Chondrocyte (in vitro differentiated cells): ENCODE measurements around the gene MICALL2. TPM values are rescaled to one million over a fixed set of nuclear protein-coding genes. Genes with fewer than 3 reads are reported as not detected.

Source experiments
- DNase-seq: peaks from one replicate; pipeline ENCODE4 v3.0.0; 2021; ENCODE audit warnings: mixed read lengths, low spot score
- H3K27ac Mint-ChIP-seq: one replicate; pipeline ENCODE4 v1.8.0; 2021; ENCODE audit warnings: mild to moderate bottlenecking, moderate library complexity, mixed read lengths; ENCODE audit not compliant: unreplicated experiment
- H3K27me3 Mint-ChIP-seq: 2 replicates; pipeline ENCODE4 v1.8.0; 2021; ENCODE audit warnings: low read depth, mixed read lengths
- H3K36me3 Mint-ChIP-seq: 2 replicates; pipeline ENCODE4 v1.8.0; 2021; ENCODE audit warnings: low read depth, mixed read lengths
- H3K4me1 Mint-ChIP-seq: 2 replicates; pipeline ENCODE4 v1.8.0; 2021; ENCODE audit warnings: low read depth, mild to moderate bottlenecking, mixed read lengths
- H3K4me3 Mint-ChIP-seq: one replicate; pipeline ENCODE4 v1.8.0; 2021; ENCODE audit warnings: mild to moderate bottlenecking, moderate library complexity, mixed read lengths; ENCODE audit not compliant: unreplicated experiment
- H3K9me3 Mint-ChIP-seq: 2 replicates; pipeline ENCODE4 v1.8.0; 2021; ENCODE audit warnings: low read depth, mixed read lengths
- total RNA-seq: library from RNA; stranded (reverse); gene quantifications from 3 replicates; pipeline ENCODE4 v1.2.1, GENCODE V29; 2021
- TF ChIP-seq, protein P1 (sequence below): fragments of 200-600 bp; sonication (generic); IDR thresholded peaks from 2 replicates; pipeline ENCODE4 v1.5.0; 2021; ENCODE audit warnings: antibody characterized with exemption, mild to moderate bottlenecking, moderate library complexity

The MICALL2 gene
- total RNA-seq, 1 donor from 2014 or later: 44.5 TPM

DNA sequence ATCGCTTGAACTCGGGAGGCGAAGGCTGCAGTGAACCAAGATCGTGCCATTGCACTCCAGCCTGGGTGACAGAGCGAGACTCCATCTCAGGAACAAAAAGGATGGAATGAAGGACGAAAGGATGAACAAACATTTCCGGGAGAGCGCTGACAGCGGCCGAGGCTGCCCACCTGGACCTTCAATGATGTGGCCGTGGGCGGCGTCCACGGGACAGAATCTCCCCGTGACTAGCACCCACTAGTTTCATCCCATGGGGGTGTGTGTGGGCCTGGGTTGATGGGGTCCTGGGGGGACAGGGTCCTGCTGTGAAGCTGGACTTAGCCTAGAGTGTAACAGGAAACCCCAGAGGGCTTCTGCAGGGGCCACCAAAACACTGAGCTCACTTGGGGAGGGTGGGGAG lies 32.8 kb downstream of the MICALL2 start:
- no peak overlapping the region for H3K27ac Mint-ChIP-seq
- H3K4me3 Mint-ChIP-seq: no peak overlapping the region
- no peaks in the 10 kb centered on the region for H3K9me3 Mint-ChIP-seq
- TF ChIP-seq, protein P1, sequence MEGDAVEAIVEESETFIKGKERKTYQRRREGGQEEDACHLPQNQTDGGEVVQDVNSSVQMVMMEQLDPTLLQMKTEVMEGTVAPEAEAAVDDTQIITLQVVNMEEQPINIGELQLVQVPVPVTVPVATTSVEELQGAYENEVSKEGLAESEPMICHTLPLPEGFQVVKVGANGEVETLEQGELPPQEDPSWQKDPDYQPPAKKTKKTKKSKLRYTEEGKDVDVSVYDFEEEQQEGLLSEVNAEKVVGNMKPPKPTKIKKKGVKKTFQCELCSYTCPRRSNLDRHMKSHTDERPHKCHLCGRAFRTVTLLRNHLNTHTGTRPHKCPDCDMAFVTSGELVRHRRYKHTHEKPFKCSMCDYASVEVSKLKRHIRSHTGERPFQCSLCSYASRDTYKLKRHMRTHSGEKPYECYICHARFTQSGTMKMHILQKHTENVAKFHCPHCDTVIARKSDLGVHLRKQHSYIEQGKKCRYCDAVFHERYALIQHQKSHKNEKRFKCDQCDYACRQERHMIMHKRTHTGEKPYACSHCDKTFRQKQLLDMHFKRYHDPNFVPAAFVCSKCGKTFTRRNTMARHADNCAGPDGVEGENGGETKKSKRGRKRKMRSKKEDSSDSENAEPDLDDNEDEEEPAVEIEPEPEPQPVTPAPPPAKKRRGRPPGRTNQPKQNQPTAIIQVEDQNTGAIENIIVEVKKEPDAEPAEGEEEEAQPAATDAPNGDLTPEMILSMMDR: no peak
- H3K36me3 Mint-ChIP-seq: no peaks in the 10 kb centered on the region
- DNase-seq: no peak
- H3K27me3 Mint-ChIP-seq: peaks cover 14% of the 10 kb centered on the region
- peaks cover 3% of the 10 kb centered on the region for H3K4me1 Mint-ChIP-seq

DNA sequence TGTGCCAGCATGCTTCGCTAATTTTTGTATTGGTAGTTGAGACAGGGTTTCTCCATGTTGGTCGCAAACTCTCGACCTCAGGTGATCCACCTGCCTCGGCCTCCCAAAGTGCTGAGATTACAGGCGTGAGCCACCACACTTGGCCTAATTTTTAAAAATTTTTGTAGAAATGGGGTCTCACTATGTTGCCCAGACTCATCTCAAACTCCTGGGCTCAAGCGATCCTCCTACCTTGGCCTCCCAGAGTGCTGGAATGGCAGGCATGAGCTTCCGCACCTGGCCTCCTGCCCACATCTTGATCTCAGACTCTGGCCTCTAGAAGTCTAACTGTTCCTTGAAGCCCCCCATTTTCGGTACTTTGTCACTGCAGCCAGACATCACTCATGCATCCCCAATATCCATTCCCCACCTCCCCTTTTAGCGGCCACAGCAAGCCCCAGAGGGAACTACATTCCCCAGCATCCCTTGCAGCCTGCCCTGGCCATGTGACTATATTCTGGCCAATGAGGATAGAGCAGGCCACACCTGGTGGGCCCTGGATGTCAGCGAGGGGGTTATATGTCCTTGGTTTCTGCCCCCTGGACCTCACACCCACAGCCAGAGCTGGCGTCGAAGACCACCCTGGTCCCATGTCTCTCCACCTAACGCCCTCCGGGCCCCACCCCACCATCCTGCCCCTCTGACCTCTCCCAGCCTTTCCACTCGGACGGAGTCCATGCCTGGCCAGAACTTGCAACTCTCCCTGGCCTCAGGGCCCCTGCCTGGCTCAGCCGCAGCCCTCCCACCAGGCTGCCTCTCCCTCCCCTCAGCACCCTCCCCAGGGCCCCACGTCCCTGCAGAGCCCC lies 33.8 kb downstream of the MICALL2 start:
- H3K27me3 Mint-ChIP-seq: peaks cover 14% of the 10 kb centered on the region
- no peak overlapping the region for H3K4me3 Mint-ChIP-seq
- H3K9me3 Mint-ChIP-seq: no peaks in the 10 kb centered on the region
- H3K27ac Mint-ChIP-seq: no peak overlapping the region
- H3K36me3 Mint-ChIP-seq: no peaks in the 10 kb centered on the region
- TF ChIP-seq, protein P1: no peak
- no peak for DNase-seq
- peaks cover 3% of the 10 kb centered on the region for H3K4me1 Mint-ChIP-seq

DNA sequence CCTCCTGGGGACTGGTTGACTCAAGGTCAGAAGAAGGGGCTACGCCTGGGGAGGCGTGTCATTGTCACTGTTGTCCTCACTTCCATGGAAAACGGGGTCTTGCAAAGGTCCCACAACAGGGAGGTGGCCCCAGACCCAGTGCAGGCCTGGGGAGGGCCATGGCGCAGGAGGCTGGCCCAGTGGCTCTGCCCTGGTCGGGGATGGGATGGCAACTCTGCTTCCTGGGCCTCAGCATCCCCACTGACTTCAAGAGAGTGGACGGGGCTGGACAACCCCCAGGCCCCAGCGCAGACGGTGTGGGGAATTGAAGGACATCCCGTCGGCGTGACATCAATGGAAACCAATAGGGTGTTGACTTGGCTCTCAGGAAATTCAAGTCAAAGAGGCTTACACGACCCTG lies 35.2 kb downstream of the MICALL2 start:
- no peaks in the 10 kb centered on the region for H3K36me3 Mint-ChIP-seq

DNA sequence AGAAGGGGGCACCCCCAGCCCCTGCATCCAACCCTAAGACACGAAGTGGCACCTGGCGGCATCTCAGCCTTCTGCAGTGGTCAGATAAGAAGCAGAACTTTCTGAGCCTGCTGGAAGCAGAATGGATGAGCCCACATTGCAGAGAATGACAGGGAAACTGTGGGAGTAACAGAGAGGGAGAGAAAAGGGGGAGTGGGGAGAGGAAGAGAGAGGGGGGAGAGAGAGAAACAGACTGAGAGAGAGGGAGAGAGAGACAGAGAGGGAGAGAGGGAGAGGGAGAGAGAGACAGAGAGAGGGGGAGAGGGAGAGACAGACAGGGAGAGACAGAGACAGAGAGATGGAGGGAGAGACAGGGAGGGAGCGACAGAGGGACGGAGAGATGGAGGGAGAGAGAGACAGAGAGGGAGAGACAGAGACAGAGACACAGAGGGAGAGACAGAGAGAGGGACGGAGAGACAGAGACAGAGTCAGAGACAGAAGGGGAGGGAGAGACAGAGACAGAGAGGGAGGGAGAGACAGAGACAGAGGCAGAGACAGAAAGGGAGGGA lies 35.9 kb downstream of the MICALL2 start:
- Mint-ChIP-seq H3K36me3 (no peaks in the 10 kb centered on the region), H3K27me3 (peaks cover 14% of the 10 kb centered on the region), H3K9me3 (no peaks in the 10 kb centered on the region), H3K27ac (no peak overlapping the region), H3K4me3 (no peak overlapping the region), H3K4me1 (peaks cover 3% of the 10 kb centered on the region)
- DNase-seq: no peak
- TF ChIP-seq, protein P1: no peak

More for the DNA sequence above, 35.2 kb downstream of the MICALL2 start:
- H3K27me3 Mint-ChIP-seq: peaks cover 14% of the 10 kb centered on the region
- H3K4me3 Mint-ChIP-seq: no peak overlapping the region
- TF ChIP-seq, protein P1: no peak
- H3K9me3 Mint-ChIP-seq: no peaks in the 10 kb centered on the region
- peaks cover 3% of the 10 kb centered on the region for H3K4me1 Mint-ChIP-seq
- DNase-seq: no peak
- H3K27ac Mint-ChIP-seq: no peak overlapping the region

DNA sequence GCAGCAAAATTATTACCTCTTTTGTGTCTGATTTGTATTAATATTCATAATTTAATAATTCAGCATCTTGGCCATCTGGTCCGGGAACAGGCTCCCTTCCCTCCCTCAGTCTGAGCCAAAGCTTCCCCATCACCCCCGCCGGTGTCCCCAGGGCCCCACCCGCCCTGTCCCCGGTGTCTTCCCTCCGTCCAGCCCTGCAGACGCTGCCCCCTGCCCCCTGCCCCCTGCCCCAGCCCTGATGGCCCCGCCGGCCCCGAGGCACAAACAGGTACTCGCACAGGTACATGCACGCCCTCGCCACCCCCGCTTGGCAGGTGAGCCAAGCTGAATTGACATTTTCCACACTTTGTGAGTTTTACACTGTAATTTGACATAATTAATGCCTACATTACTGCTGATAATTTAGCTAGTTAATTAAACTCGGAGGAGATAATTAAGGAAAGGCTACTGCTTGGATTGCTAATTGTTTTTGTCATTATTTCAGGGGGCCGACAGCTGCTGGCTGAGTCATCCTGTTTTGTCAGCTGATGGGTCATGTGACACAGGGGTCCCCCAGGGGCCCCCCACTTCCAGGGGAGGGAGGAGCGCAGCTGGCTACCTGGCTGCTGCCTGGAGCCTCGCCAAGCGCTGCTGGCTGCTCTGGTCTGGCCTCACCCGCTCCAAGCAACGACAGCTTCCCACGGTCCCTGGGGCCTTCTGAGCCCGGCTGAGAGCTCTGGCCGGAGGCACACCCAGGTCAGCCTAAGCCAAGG lies 36.6 kb downstream of the MICALL2 start:
- peaks cover 14% of the 10 kb centered on the region for H3K27me3 Mint-ChIP-seq
- no peak for DNase-seq
- H3K9me3 Mint-ChIP-seq: no peaks in the 10 kb centered on the region
- H3K4me3 Mint-ChIP-seq: no peak overlapping the region
- TF ChIP-seq, protein P1: no peak
- no peak overlapping the region for H3K27ac Mint-ChIP-seq
- no peaks in the 10 kb centered on the region for H3K36me3 Mint-ChIP-seq
- peaks cover 3% of the 10 kb centered on the region for H3K4me1 Mint-ChIP-seq
